ENCODE measurements around the gene NHSL1.

The NHSL1 gene

GRCh38 chr6:138514860-138515540 is 15.7 kb upstream of the NHSL1 start:
- POLR2A ChIA-PET, result no interaction called here
- TF ChIP-seq ZNF670 (tag by site-specific recombination; IDR thresholded peaks at IDR 0.05; ENCODE audit: low read depth) (no peak), OVOL3 (tag by site-specific recombination; IDR thresholded peaks at IDR 0.05) (no peak), ZNF18 (tag by site-specific recombination; IDR thresholded peaks at IDR 0.05) (no peak), BCL11A (tag by site-specific recombination; IDR thresholded peaks at IDR 0.05; ENCODE audit: low read depth) (no peak), ZBTB10 (tag by site-specific recombination; IDR thresholded peaks at IDR 0.05) (no peak), ZNF138 (tag by site-specific recombination; IDR thresholded peaks at IDR 0.05; ENCODE audit: borderline replicate concordance) (no peak), PRDM10 (tag by site-specific recombination; IDR thresholded peaks at IDR 0.05) (no peak), ATF2 (tag by site-specific recombination; IDR thresholded peaks at IDR 0.05; ENCODE audit: low read depth) (no peak), TRIM28 (IDR thresholded peaks at IDR 0.05; ENCODE audit: borderline replicate concordance, low read length) (no peak), ZSCAN16 (tag by site-specific recombination; IDR thresholded peaks at IDR 0.05) (no peak), ZNF202 (tag by site-specific recombination; IDR thresholded peaks at IDR 0.05; ENCODE audit: borderline replicate concordance) (no peak), SETDB1 (IDR thresholded peaks at IDR 0.05; ENCODE audit: insufficient read length, low read length) (no peak), ZNF513 (tag by site-specific recombination; IDR thresholded peaks at IDR 0.05) (no peak)
- no peaks in the 10 kb centered on the region for H3K36me3 ChIP-seq (ENCODE audit: control insufficient read depth in 2 of 2, insufficient read depth in 1 of 2, low read length in 2 of 2)
- H3K4me3 ChIP-seq (ENCODE audit: low read depth, low read length), result no peak overlapping the region
- CTCF ChIA-PET, result interaction anchor here (0.6 to 1.4 kb wide), 3 partner anchors 9 to 400 kb away, joined by 3 to 9 read pairs (median 4); no protein-coding TSS in a partner anchor
- no peaks in the 10 kb centered on the region for H3K4me1 ChIP-seq (ENCODE audit: control insufficient read depth, insufficient read depth, low read length)
- no peaks in the 10 kb centered on the region for H3K9me3 ChIP-seq (ENCODE audit: control insufficient read depth, insufficient read depth, low read depth, low read length)
- H3K27ac ChIP-seq (ENCODE audit: extremely low read depth, low read depth, low read length), result no peak overlapping the region
